Measurements from ENCODE around the gene MLLT3.

The MLLT3 gene

GRCh38 chr9:20302197-20302596 is 320.1 kb downstream of the MLLT3 start:
- DNase-seq (ENCODE audit: low read depth): no peak

GRCh38 chr9:20300430-20301115 is 321.7 kb downstream of the MLLT3 start:
- TF ChIP-seq, protein P1, sequence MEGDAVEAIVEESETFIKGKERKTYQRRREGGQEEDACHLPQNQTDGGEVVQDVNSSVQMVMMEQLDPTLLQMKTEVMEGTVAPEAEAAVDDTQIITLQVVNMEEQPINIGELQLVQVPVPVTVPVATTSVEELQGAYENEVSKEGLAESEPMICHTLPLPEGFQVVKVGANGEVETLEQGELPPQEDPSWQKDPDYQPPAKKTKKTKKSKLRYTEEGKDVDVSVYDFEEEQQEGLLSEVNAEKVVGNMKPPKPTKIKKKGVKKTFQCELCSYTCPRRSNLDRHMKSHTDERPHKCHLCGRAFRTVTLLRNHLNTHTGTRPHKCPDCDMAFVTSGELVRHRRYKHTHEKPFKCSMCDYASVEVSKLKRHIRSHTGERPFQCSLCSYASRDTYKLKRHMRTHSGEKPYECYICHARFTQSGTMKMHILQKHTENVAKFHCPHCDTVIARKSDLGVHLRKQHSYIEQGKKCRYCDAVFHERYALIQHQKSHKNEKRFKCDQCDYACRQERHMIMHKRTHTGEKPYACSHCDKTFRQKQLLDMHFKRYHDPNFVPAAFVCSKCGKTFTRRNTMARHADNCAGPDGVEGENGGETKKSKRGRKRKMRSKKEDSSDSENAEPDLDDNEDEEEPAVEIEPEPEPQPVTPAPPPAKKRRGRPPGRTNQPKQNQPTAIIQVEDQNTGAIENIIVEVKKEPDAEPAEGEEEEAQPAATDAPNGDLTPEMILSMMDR (conservative IDR thresholded peaks at IDR 0.05; ENCODE audit: low read length): no peak
- DNase-seq (ENCODE audit: low read depth): peak; percentile 5

More at GRCh38 chr9:20302197-20302596, 320.1 kb downstream of the MLLT3 start:
- TF ChIP-seq, protein P1 (conservative IDR thresholded peaks at IDR 0.05; ENCODE audit: low read length): no peak
- no peak overlapping the region for H3K4me3 ChIP-seq (ENCODE audit: low read length)

DNA sequence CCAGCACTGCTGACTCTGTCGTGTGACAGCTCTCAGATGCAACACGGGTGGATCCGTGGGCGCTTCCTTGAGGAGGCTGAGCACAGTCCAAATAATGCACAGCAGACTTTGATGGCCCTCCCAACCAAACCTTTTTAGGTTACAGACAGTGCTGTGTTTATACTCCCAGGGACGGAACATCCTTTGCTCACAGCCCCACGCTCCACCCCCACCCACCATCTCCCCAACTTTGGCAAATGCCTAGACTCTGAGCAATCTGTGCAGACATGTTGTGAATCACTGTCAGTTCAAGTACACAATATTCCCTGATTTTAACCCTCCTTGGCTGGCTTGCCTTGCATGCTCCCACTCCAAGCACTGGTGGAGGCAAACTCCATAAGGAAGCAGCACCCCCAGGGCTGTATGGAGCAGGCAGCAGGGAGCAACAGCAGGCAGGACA is 324.6 kb downstream of the MLLT3 start:
- H3K4me3 ChIP-seq (ENCODE audit: low read length): no peak overlapping the region
- DNase-seq (ENCODE audit: low read depth): peak; percentile 38
- TF ChIP-seq, protein P1 (conservative IDR thresholded peaks at IDR 0.05; ENCODE audit: low read length): no peak

More at GRCh38 chr9:20300430-20301115, 321.7 kb downstream of the MLLT3 start:
- no peak overlapping the region for H3K4me3 ChIP-seq (ENCODE audit: low read length)

DNA sequence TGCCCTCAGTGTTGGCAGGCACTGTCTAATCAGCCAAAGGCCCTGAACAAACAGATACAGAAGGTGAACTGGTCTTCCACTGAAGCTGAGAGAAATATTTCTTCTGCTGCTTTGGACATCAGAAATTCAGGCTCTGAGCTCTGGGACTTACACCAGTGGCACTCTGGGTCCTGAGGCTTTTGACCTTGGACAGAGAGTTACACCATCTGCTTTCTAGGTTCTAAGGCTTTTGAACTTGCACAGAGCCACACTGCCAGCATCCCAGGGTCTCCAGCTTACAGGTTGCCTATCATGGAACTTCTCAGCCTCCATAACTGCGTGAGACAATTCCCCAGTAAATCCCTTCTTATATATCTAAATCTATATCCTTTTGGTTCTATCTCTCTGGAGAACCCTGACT is 326.7 kb downstream of the MLLT3 start:
- DNase-seq (ENCODE audit: low read depth): no peak
- TF ChIP-seq, protein P1 (conservative IDR thresholded peaks at IDR 0.05; ENCODE audit: low read length): no peak
- no peak overlapping the region for H3K4me3 ChIP-seq (ENCODE audit: low read length)

DNA sequence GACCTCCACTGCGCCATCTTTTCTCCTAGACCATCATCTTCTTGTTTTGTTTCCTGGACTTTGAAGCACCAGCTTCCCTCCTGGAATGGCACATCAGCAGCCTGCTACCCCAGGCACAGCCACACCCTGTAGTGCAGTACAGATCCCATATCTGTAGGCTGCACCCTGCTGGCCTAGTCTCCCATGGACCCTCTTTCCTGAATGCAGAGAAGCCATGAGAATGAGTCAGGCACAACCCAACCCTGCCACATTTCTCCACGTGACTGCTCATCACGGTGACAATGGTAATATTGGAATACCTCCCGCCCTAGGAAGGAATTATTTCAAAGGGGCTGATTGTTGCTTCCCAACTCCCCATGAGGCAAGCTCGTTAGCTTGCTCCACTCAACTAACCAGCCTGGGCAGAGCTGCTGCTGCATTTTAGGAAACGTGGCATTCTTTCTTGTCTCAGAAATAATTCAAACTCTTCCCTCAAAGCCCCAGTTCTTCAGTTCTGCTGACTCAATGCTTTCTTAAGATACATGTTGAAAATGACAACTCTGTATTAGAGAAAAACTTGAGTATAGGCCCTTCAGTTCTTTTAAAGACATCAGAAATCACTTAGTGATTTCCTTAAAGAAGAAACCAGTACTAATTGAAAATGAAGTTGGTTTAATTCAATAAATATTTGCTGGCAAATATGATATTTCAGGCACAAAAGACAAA is 328.1 kb downstream of the MLLT3 start:
- no peak overlapping the region for H3K4me3 ChIP-seq (ENCODE audit: low read length)
- TF ChIP-seq, protein P1 (conservative IDR thresholded peaks at IDR 0.05; ENCODE audit: low read length): no peak
- DNase-seq (ENCODE audit: low read depth): no peak

GRCh38 chr9:20292002-20292401 is 330.3 kb downstream of the MLLT3 start:
- H3K4me3 ChIP-seq (ENCODE audit: low read length): no peak overlapping the region
- peak; percentile 43 for DNase-seq (ENCODE audit: low read depth)
- TF ChIP-seq, protein P1 (conservative IDR thresholded peaks at IDR 0.05; ENCODE audit: low read length): peak; percentile 40
